HCT116 (cell line): ENCODE measurements around the gene L1CAM.

Experiments used
- ELF1 ChIP-seq: IDR thresholded peaks from 2 replicates; pipeline ENCODE4 v1.6.1; 2012; ENCODE audit warnings: low read depth, borderline replicate concordance
- EZH2 ChIP-seq: fragments of 200-600 bp; sonication (generic); IDR thresholded peaks from 2 replicates; pipeline ENCODE4 v1.6.1; 2017; ENCODE audit warnings: antibody characterized with exemption, mixed run types
- EZH2phosphoT487 ChIP-seq: fragments of 200-600 bp; IDR thresholded peaks from 2 replicates; pipeline ENCODE4 v1.6.1; 2018; ENCODE audit warnings: antibody characterized with exemption, borderline replicate concordance
- POLR2A ChIP-seq: IDR thresholded peaks from 2 replicates; pipeline ENCODE4 v1.7.0; 2011; ENCODE audit warnings: borderline replicate concordance; ENCODE audit not compliant: insufficient read depth, insufficient read length; ENCODE audit errors: extremely low read depth
- POLR2AphosphoS5 ChIP-seq: IDR thresholded peaks from 2 replicates; pipeline ENCODE4 v1.6.1; 2011; ENCODE audit warnings: mild to moderate bottlenecking, low read depth, low read length, moderate library complexity
- TF ChIP-seq, protein P1 (sequence below), 3 experiments: fragments of 200-600 bp in 1 of 3; sonication (generic) in 1 of 3; IDR thresholded peaks in 2 of 3; conservative IDR thresholded peaks in 1 of 3; 2 replicates each; pipeline ENCODE4 v1.5.1; 2012 to 2017; ENCODE audit warnings: low read depth in 2 of 3, low read length in 2 of 3, antibody characterized with exemption in 1 of 3, borderline replicate concordance in 1 of 3, control low read depth in 1 of 3, mild to moderate bottlenecking in 1 of 3, mixed read lengths in 1 of 3, mixed run types in 1 of 3, moderate library complexity in 1 of 3; ENCODE audit not compliant: insufficient read depth in 1 of 3
- TF ChIP-seq, protein P2 (sequence below): IDR thresholded peaks from 2 replicates; pipeline ENCODE4 v1.6.1; 2012

- TF ChIP-seq, protein P1, sequence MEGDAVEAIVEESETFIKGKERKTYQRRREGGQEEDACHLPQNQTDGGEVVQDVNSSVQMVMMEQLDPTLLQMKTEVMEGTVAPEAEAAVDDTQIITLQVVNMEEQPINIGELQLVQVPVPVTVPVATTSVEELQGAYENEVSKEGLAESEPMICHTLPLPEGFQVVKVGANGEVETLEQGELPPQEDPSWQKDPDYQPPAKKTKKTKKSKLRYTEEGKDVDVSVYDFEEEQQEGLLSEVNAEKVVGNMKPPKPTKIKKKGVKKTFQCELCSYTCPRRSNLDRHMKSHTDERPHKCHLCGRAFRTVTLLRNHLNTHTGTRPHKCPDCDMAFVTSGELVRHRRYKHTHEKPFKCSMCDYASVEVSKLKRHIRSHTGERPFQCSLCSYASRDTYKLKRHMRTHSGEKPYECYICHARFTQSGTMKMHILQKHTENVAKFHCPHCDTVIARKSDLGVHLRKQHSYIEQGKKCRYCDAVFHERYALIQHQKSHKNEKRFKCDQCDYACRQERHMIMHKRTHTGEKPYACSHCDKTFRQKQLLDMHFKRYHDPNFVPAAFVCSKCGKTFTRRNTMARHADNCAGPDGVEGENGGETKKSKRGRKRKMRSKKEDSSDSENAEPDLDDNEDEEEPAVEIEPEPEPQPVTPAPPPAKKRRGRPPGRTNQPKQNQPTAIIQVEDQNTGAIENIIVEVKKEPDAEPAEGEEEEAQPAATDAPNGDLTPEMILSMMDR (IDR thresholded peaks at IDR 0.05 in 2 of 3, conservative IDR thresholded peaks at IDR 0.05 in 1 of 3; ENCODE audit: borderline replicate concordance in 1 of 3, insufficient read depth in 1 of 3, low read depth in 2 of 3, low read length in 2 of 3): no peak
- TF ChIP-seq EZH2 (no peak), ELF1 (no peak), POLR2AphosphoS5 (no peak), EZH2phosphoT487 (no peak), POLR2A (no peak)
- TF ChIP-seq, protein P2, sequence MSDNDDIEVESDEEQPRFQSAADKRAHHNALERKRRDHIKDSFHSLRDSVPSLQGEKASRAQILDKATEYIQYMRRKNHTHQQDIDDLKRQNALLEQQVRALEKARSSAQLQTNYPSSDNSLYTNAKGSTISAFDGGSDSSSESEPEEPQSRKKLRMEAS: no peak
These were observed 18.3 kb upstream of the L1CAM start, which contains the start of gene AVPR2 for GRCh38 chrX:153903991-153904957.
